Fibroblast of lung (primary cell): Measurements from ENCODE around the gene MYO1E. TPM values are rescaled to one million over a fixed set of nuclear protein-coding genes. Genes with fewer than 3 reads are reported as not detected.

Experiments
- DNase-seq, 2 donors: peaks; one replicate each; pipeline versions ENCODE4 v3.0.0 to v3.0.0-alpha.2; 2010; ENCODE audit warnings: low read depth in 2 of 2
- H2AFZ ChIP-seq: 2 replicates; pipeline ENCODE4 v1.5.1; 2012; ENCODE audit warnings: low read length, control low read depth, inconsistent platforms
- H3K27ac ChIP-seq: 2 replicates; pipeline ENCODE4 v1.5.1; 2011; ENCODE audit warnings: low read length, control low read depth; ENCODE audit not compliant: insufficient read depth
- H3K27me3 ChIP-seq: 2 replicates; pipeline ENCODE4 v1.5.1; 2011; ENCODE audit warnings: mild to moderate bottlenecking, low read length; ENCODE audit not compliant: control insufficient read depth, insufficient read depth
- H3K36me3 ChIP-seq: 2 replicates; pipeline ENCODE4 v1.5.1; 2011; ENCODE audit warnings: low read length; ENCODE audit not compliant: control insufficient read depth, insufficient read depth
- H3K4me1 ChIP-seq: 2 replicates; pipeline ENCODE4 v1.5.1; 2011; ENCODE audit warnings: low read length; ENCODE audit not compliant: control insufficient read depth, insufficient read depth; ENCODE audit errors: extremely low read depth
- H3K4me2 ChIP-seq: 2 replicates; pipeline ENCODE4 v1.5.1; 2011; ENCODE audit warnings: low read length, control low read depth; ENCODE audit not compliant: insufficient read depth; ENCODE audit errors: extremely low read depth
- H3K4me3 ChIP-seq, 4 experiments: fragments of 200-600 bp in 1 of 4; sonication (generic) in 1 of 4; replicated peaks in 1 of 4; 2 replicates each; pipeline ENCODE4 v1.5.1; 2011 to 2016; ENCODE audit warnings: low read length in 4 of 4, low read depth in 3 of 4, mild to moderate bottlenecking in 3 of 4, control low read depth in 2 of 4, inconsistent platforms in 1 of 4, mixed read lengths in 1 of 4; ENCODE audit not compliant: insufficient read depth in 1 of 4; ENCODE audit errors: control extremely low read depth in 1 of 4
- H3K79me2 ChIP-seq: 2 replicates; pipeline ENCODE4 v1.5.1; 2012; ENCODE audit warnings: mild to moderate bottlenecking, low read length, inconsistent platforms; ENCODE audit not compliant: control insufficient read depth, insufficient read depth
- H3K9ac ChIP-seq: 2 replicates; pipeline ENCODE4 v1.5.1; 2011; ENCODE audit warnings: mild to moderate bottlenecking, low read length, control low read depth; ENCODE audit not compliant: insufficient read depth
- H3K9me3 ChIP-seq: 2 replicates; pipeline ENCODE4 v1.5.1; 2012; ENCODE audit warnings: low read depth, low read length; ENCODE audit not compliant: control insufficient read depth, insufficient read depth
- H4K20me1 ChIP-seq: 2 replicates; pipeline ENCODE4 v1.5.1; 2011; ENCODE audit warnings: low read length; ENCODE audit not compliant: control insufficient read depth, insufficient read depth; ENCODE audit errors: extremely low read depth
- EZH2 ChIP-seq: IDR thresholded peaks from 2 replicates; pipeline ENCODE4 v1.5.1; 2012; ENCODE audit warnings: low read length, control low read depth, mild to moderate bottlenecking; ENCODE audit errors: missing control alignments
- polyA plus RNA-seq, 2 donors: library from polyadenylated mRNA; depleted of rRNA in 1 of 2; stranded (reverse) in 1 of 2; unstranded in 1 of 2; fragments of >200 nt; gene quantifications; 2 replicates each; pipeline ENCODE4 v1.2.1, GENCODE V29; 2011 to 2012; ENCODE audit warnings: missing spikeins in 1 of 2
- total RNA-seq: library from RNA; depleted of rRNA; stranded (reverse); fragments of >200 nt; gene quantifications from 2 replicates; pipeline ENCODE4 v1.2.1, GENCODE V29; 2014
- TF ChIP-seq, protein P1 (sequence below), 2 donors: IDR thresholded peaks in 1 of 2; conservative IDR thresholded peaks in 1 of 2; 1 replicate in 1 of 2; 2 replicates in 1 of 2; pipeline ENCODE4 v1.5.1; 2011 to 2012; ENCODE audit warnings: low read length in 2 of 2, control low read depth in 1 of 2, inconsistent platforms in 1 of 2, low read depth in 1 of 2, mild to moderate bottlenecking in 1 of 2

The MYO1E gene
- total and polyA plus RNA-seq, 2 donors (not counting 1 experiment from before 2014, with no cell fraction given), result 27.6 to 84.0 TPM

GRCh38 chr15:59335207-59335786, 37.4 kb downstream of the MYO1E start:
- Histone ChIP-seq H2AFZ (no peak overlapping the region), H4K20me1 (no peaks in the 10 kb centered on the region), H3K36me3 (no peaks in the 10 kb centered on the region), H3K27me3 (no peaks in the 10 kb centered on the region), H3K9me3 (no peaks in the 10 kb centered on the region), H3K4me3 (no peak overlapping the region), H3K27ac (no peak overlapping the region), H3K9ac (no peak overlapping the region), H3K4me1 (peaks cover 6% of the 10 kb centered on the region), H3K79me2 (peaks cover 40% of the 10 kb centered on the region), H3K4me2 (no peak overlapping the region)
- TF ChIP-seq, protein P1, sequence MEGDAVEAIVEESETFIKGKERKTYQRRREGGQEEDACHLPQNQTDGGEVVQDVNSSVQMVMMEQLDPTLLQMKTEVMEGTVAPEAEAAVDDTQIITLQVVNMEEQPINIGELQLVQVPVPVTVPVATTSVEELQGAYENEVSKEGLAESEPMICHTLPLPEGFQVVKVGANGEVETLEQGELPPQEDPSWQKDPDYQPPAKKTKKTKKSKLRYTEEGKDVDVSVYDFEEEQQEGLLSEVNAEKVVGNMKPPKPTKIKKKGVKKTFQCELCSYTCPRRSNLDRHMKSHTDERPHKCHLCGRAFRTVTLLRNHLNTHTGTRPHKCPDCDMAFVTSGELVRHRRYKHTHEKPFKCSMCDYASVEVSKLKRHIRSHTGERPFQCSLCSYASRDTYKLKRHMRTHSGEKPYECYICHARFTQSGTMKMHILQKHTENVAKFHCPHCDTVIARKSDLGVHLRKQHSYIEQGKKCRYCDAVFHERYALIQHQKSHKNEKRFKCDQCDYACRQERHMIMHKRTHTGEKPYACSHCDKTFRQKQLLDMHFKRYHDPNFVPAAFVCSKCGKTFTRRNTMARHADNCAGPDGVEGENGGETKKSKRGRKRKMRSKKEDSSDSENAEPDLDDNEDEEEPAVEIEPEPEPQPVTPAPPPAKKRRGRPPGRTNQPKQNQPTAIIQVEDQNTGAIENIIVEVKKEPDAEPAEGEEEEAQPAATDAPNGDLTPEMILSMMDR (conservative IDR thresholded peaks at IDR 0.05 in 1 of 2, IDR thresholded peaks at IDR 0.05 in 1 of 2; ENCODE audit: low read depth in 1 of 2, low read length in 2 of 2), result no peak
- no peak for TF ChIP-seq EZH2
- peak in 1 of 2 donors; percentile 91 for DNase-seq

DNA sequence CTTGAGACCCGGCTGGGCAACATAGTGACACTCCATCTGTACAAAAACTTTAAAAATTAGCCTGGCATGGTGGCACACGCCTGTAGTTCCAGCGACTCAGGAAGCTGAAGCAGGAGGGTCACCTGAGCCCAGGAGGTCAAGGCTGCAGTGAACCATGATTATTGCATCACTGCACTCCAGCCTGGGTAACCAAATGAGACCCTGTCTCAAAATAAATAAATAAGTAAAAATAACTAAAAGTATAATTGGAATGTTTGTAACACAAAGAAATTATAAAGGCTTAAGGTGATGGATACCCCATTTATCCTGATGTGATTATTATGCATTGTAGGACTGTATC, 38.6 kb downstream of the MYO1E start:
- H3K4me2 ChIP-seq, result no peak overlapping the region
- no peaks in the 10 kb centered on the region for H4K20me1 ChIP-seq
- H2AFZ ChIP-seq, result no peak overlapping the region
- H3K79me2 ChIP-seq, result peaks cover 41% of the 10 kb centered on the region
- no peak overlapping the region for H3K9ac ChIP-seq
- no peaks in the 10 kb centered on the region for H3K36me3 ChIP-seq
- no peak overlapping the region for H3K4me3 ChIP-seq
- no peak for DNase-seq
- peaks cover 12% of the 10 kb centered on the region for H3K4me1 ChIP-seq
- H3K27ac ChIP-seq, result no peak overlapping the region
- TF ChIP-seq EZH2, result no peak
- TF ChIP-seq, protein P1 (conservative IDR thresholded peaks at IDR 0.05 in 1 of 2, IDR thresholded peaks at IDR 0.05 in 1 of 2; ENCODE audit: low read depth in 1 of 2, low read length in 2 of 2), result no peak
- H3K9me3 ChIP-seq, result no peaks in the 10 kb centered on the region
- no peaks in the 10 kb centered on the region for H3K27me3 ChIP-seq

- no peak for DNase-seq
- Histone ChIP-seq H2AFZ (no peak overlapping the region), H3K36me3 (no peaks in the 10 kb centered on the region), H3K9ac (no peak overlapping the region), H3K4me3 (no peak overlapping the region), H3K27ac (no peak overlapping the region), H3K79me2 (peaks cover 46% of the 10 kb centered on the region), H3K4me1 (peaks cover 16% of the 10 kb centered on the region), H3K9me3 (no peaks in the 10 kb centered on the region), H3K27me3 (no peaks in the 10 kb centered on the region), H4K20me1 (no peaks in the 10 kb centered on the region), H3K4me2 (no peak overlapping the region)
- no peak for TF ChIP-seq EZH2
- TF ChIP-seq, protein P1 (conservative IDR thresholded peaks at IDR 0.05 in 1 of 2, IDR thresholded peaks at IDR 0.05 in 1 of 2; ENCODE audit: low read depth in 1 of 2, low read length in 2 of 2), result no peak
These were observed 39.1 kb downstream of the MYO1E start for GRCh38 chr15:59333401-59334075.
